NCI-H1436 (cell line): ENCODE data around the gene DTX4.

Source experiments
- DNase-seq: peaks from one replicate; lab custom pipeline; 2025; lab: John Stamatoyannopoulos, UW

DTX4 gene

DNA sequence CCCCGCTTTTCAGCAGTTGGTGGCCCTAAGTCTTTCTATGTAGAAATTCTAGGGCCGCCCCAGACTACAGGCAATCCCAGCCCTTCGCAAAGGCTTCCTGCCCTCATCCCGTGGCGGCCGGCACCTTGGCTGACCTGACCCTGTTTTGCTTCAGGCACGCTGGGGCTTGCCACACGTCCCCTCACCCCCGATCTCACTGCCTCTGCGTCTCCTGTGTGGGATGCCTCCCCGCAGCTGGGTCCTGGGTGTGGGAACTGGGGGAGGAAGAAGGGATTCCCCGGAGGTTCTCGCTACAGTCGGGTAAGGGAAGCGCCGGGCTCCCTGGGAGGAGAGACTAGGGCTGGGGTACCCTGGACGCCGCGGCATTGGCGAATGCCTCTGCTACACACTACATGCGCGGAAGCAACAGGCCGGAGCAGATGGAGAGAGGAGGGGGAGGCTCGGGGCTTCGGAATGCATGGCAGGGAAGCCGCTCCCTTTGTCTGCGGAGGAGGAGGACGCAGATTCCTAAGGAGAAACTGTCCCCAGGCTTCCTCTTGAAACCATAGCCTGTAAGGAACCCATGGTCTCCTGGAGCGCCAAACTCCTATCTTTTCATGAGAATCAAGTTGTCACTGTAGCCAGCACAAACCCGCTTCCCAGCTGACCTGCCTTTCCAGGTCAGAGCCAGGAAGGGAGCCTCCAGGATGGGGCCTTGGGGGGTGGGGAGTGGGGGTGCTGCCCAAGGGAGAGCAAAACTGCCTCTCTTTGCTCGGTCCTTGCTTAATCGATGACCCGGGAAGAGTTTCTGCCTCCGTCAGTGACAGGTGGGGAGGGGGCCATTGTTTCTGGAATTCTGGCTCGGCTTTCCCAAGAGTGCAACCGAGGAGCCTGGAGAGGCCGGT is 1.4 kb downstream of the DTX4 start:
- DNase-seq, result no peak

DNA sequence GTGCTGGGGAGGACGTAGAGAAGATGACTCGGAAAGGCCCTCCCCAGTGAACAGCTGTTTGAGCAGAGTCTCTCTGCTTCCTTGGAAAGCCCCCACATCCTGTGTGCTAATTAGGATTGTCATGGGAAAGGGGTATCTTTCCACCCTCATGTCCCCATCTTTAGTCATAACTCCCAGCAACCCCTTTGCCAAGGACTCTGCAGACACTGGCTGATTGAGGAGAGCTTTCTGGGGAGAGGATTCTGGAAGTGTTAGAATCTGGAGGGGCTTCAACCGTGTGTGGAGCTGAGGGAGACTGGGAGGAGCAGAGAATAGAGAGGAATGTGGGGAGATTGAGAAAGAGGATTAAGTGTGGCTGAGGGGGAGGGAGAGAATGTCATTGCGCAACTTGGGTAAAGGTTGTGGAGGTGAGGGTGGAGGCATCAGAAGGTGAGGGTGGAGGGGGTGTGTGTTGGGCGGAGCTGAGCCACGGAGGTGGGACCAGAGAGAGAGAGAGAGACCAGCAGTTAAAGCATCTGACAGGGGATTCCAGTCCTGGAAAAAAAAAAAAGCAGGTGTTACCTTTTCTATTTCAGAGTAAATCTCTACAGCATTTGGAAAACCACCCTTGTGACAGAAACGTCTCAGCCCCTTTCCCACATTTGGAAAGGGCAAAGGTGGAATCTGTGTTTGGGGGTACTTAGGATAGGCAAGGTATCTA is 2.2 kb downstream of the DTX4 start:
- no peak for DNase-seq

DNA sequence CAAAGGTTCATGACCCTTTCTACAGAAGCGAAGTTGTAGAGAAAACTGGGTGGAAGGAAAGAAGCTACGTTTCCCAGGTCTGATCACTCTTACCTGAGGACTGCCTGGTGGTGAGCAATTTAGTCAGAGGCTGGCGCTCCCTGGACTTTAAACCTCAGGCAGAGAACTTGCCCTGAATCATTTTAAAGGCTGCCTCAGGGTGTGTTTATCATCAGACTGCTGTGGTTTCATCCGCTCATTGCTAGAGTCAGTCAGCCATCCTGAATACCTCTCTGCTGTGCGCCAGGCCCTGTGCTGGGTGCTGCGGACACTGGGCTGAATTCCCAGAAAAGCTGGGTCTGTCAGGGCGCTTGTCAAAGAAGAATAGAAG is 2.7 kb downstream of the DTX4 start:
- no peak for DNase-seq

DNA sequence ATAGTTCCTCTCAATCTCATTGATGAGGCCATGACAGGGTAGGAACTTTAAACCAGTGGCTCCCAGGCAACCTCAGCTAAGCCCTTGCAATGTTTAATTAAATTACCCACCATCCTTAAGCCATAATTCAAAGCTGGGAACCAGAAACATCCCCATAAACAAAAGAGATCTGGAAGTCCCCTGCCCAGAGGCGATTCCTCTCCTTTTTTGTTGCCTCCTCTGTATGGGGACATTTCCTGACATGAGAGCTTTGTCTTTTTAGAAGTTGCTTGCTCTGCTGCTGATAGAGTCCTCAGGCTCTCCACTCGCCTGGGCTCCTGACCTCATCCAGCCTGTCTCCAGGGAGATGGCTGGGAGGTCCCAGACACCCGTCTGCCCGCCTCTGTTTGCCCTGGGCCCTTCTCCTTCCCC is 3.2 kb downstream of the DTX4 start:
- DNase-seq, result no peak

DNA sequence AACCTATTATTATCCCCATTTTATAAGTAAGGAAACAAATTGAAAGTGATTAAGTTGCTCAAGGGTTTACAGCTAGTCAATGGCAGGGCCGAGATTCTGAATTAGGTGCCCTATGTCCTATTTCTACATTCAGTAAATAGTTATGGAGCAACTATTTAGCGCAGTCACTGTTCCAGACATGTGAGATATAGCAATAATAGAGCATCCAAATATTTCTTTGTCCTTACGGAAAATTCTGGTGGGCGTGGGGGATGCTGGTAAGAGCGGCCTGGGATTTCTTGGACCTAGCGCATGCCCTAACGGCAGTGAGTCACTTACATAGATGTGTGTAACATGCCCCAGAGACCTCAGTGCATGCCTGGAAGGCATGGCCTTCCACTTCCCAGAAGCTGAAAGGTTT is 4.4 kb downstream of the DTX4 start:
- no peak for DNase-seq

DNA sequence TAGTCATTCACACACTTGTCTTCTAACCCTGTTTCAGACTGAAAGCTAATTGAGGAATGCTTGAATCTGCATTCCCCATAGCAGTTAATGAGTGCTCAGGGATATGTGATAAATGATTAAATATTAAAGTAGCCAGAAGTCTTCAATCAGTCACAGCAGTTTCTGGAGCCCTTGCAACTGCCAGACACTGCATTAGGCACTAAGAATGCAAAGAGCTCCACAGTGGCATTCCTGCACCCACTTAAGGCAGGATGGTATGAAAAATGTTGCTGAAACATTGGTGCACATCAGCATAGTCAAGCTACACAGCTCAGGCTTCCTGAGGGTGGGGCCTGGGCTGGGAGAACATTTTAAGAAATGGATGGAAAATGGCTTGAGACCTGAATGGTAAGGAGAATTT is 6.5 kb downstream of the DTX4 start:
- DNase-seq, result no peak

DNA sequence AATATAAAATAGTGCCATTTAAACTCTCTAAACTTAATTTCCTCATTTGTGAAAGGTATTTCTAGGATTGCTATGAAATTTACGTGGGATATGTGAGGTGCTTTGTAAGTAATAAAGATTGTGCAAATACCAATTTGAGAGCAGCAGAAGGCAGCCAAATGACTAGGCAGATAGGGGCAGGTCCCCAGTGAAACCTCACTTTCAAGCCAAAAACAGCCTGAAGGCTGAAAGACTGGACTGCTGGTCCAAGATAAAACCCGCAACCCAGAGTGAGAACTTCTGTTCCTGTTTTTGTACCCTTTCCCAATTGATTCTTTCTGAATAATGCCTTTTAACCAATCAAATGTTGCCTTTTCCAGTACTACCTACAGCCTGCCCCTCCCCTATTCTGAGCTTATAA is 7.2 kb downstream of the DTX4 start:
- DNase-seq, result no peak

DNA sequence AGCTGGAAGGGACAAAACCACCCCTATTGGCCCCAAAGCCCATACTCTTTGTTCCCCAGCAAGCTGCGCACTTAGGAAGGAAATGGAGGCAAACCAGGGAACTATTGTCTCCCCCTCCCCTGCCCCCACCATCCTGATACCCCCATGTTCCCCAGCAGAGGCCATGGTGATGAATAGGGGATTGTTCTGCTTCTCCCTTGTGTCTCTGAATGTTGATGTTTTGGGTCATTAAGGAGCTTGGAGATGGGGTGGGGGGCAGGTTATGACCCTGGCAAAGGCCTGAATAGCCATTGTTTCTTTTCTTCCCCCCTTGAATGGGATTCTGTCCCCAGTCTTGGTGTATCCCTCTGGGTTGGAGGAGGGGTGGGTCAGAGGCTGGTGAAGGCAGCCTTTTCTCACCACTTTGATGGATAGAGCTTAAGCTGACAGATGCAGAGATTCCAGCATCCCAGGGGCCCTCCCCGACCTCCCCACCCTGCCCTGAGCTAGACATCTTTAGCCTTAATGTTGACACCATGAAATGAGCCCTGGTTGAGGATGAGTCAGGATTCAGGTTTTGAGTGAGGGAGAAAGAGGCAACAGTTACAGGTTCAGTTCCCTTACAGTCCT is 8.3 kb downstream of the DTX4 start:
- no peak for DNase-seq

DNA sequence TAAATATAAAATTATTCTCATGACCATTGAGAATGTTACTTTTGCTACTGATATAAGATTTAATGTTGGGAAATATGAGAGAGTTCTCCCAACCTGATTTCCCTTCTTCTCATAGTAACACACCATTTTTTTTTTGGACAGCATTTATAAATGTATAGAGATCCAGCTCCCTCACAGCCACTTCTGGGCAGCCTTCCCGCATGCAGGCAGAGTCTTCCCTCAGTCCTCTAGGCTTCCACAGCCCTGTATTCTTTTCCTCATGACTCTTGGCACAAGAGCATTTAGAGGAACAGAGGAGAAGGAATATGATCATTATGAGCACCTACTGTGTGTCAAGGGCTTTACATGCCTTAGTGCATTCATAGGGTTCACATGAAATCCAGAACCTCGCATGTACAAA is 9.0 kb downstream of the DTX4 start:
- DNase-seq, result no peak

DNA sequence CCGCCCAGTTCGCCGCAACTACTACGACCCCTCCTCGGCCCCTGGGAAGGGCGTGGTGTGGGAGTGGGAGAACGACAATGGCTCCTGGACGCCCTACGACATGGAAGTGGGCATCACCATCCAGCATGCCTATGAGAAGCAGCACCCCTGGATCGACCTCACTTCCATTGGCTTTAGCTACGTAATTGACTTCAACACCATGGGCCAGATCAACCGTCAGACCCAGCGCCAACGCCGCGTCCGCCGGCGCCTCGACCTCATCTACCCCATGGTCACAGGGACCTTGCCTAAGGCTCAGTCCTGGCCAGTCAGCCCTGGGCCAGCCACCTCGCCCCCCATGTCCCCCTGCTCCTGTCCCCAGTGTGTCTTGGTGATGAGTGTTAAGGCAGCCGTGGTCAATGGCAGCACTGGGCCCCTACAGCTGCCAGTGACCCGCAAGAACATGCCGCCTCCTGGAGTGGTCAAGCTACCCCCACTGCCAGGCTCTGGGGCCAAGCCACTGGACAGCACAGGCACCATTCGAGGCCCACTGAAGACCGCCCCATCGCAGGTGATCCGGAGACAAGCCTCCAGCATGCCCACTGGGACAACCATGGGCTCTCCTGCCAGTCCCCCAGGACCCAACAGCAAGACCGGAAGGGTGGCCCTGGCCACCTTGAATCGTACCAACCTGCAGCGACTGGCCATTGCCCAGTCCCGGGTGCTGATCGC is 10.0 kb downstream of the DTX4 start:
- DNase-seq, result no peak

DNA sequence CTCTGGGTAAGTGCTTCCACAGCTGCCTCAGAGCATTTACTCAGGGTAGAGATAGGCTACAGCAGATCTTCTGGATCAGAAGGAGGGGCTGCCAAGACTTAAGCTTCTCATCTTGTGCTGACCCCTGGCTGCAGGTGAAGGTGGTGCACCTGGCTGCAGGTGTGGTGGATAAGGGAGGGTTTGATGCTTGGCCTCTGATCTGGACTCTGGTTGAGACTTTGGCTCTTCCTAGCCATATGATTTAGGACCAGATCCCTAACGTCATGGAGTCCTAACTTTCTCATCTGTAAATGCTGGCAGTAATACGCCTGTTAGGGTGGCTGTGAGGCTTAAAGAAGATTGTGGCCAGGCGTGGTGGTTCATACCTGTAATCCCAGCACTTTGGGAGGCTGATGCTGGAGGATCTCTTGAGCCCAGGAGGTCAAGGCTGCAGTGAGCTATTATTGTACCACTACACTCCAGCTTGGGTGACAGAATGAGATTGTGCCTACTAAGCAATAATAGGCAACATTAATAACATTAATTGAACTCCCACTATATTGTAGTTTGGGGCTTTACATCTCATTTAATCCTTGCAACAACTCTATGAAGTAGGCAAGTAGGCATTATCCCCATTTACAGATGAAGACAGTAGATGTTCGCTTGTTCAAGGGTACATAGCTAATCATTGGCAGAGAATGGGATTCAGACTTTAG is 10.7 kb downstream of the DTX4 start:
- DNase-seq, result no peak

DNA sequence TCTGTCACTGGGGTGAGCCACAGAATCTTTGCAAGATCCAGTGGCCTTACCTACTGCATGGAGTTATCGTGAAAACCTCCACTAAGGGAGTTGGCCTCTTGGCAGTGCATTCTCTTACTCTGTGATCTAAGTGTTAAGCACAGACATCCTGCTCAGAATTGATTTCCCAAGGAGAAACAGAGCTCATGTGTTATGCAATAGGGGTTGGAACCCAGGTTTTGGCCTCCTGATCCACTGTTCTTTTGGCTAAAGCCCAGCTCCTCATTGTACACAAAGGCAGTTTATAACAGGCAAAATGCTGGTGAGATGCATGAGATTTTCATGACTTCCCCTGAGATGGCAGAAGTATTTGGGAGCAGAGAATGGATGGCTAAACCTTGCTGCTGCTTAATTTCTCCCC is 11.8 kb downstream of the DTX4 start:
- no peak for DNase-seq

DNA sequence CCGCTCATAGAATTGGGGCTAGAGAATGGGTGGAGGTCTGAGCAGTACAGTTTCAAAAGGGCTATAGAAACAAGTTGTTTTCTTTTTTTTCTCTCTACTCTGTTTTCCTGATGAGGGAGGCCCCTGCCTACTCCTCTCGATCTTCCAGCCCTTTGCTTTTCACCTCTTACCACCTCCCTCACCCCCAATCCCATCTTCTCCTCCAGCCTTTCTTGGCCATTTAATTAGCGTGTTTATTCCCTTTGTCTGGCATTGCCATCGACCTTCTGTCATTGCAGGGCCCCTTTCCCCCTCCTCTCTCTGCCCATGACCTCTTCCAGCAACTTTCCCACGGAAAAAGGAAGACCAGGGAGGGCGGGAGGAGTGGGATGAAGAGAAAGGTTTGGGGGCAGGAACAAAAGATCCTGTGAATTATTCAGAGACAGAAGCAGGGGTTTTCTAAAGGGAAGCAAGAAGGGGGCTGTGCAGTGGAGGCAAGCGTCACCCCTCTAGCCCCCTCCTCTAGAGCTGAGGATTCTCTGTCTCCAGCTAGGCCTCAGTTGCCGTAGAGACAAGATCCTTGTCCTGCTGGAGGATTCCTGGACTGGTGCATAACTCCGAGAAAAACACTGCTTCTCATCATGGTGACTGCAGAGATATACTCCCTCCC is 12.9 kb downstream of the DTX4 start:
- no peak for DNase-seq

DNA sequence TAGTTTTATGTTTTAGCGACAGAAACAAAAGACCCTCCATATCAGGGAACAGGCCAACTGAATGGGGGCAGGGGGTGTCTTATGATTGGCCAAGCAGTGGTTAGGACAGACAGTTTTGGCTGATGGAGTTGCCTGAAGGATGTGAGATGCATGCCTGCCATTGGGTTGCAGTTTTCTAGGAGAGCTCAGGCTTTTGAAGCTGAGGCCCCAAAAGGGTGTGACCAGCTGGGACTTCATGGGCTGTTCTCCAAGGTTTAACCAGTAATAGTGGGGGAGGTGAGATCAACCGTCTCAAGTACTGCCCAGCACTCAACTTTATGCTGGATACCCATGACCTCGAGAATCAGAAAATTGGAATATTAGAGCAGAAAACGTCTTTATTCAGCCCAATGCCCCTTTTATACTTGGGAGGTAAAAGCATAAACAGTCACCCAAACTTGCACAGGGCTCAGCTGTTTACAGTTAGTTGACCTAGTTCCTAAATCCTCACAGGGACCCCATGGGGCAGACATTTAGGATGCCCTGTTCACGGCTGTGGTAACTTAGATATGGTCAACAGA is 13.5 kb downstream of the DTX4 start:
- DNase-seq, result no peak

DNA sequence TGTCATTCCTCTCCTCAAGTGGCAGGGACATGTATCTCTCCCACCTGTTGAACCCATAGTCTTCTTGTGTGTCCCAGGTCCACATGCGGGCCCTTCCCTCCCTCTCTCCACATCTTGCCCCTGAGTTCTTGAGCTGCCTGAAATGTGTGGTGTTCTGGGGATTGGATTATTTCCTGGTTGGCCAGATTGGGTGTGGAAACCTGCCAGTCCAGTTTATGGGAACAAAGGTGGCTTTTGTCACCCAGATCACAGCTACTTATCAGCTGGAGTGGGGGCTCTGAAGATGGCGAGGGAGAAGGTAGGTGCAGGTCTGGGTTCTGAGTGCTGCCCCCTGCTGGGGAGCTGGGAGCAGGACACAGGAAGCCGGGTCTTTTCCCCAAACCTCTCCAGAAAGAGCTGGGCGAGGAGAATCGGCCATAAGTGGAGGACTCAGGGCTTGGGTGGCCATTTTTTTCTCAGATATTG is 14.2 kb downstream of the DTX4 start:
- no peak for DNase-seq

DNA sequence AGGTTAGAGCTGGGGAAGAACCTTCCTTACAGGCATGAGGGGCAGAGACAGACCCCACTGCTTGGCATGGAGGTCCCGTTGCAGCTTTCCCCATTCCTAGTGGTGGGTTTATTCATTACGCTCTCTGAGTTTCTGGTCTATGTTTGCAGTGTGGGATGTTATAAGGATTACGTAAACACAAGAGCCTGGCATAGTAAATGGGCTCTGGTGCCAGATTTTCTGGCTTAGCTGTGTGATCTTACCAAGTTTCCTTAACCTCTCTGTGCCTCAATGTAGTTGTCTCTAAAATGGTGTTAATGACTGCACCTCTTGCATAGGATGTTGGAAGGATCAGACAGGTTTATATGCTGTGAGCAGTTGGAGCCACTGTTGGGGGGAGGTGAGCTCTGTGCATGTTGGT is 15.1 kb downstream of the DTX4 start:
- DNase-seq, result no peak

DNA sequence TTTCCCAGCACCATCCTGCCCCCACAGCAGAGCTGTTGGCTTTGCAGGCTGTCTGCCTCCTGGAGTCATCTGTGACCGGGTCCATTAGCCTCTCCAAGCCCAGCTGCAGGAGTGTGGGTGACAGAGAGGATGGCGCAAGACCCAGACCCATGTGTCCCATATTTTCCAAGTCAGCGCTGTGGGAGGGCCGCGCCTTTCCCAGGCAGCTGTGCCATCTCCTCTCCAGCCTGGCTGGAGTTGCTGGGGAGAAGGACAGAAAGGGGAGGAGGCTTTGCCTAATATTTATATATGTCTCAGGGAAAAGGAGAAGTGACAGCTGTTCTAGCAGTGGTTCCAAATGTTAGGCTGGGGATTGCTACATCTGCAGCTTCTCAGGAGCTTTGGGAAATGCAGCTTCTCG is 15.7 kb downstream of the DTX4 start:
- DNase-seq, result no peak

DNA sequence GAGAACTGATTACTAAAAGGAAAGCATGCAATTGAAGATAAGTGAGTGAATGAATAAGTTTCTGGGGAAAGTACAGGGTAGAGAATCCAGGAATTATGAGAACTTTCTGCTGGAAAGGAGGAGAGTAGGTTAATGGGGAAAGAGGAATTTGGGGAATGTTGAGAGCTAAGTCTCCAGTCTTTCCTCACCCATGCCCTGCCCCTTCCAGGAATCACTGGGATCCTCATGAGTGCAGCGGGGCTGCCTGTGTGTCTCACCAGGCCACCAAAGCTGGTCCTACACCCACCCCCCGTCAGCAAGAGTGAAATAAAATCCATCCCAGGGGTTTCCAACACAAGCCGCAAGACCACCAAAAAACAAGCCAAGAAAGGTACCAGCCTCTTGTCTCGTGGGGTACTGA is 17.0 kb downstream of the DTX4 start:
- DNase-seq, result no peak

DNA sequence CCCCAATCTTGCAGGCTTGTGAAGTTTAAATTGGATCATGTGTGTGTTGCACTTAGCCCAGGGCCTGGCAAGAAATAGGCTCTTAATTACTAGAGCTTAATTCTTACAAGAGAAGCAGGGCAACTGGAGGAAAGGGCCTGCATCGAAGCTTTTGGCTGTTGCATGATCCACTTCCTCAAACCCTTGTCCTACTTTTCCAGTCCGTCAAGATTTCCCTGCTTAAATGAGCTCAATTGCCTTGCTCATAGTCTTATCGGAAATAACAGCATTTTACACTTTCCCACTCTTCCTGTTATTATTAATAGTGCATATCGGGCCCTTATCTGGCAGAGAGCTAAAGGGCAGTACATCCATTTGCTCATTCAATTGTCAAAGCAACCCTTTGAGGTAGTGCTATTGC is 18.1 kb downstream of the DTX4 start:
- DNase-seq, result no peak

DNA sequence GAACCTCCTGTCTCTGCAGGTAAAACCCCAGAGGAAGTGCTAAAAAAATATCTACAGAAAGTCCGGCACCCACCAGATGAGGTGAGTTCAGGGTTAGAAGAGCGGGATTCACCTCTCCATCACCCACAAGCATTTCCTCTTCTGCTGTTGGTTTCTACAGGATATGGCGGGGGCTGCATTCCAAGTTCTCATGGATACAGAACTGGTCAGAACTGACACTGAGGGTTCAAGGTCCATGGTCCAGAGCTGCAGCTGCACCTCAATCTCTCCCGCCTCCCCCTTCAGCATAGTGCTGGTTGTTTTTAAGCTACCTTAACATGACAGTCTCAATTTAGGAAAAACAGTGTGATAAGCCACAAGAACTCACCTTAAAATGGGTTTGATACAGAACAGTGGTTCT is 19.2 kb downstream of the DTX4 start:
- DNase-seq, result no peak

DNA sequence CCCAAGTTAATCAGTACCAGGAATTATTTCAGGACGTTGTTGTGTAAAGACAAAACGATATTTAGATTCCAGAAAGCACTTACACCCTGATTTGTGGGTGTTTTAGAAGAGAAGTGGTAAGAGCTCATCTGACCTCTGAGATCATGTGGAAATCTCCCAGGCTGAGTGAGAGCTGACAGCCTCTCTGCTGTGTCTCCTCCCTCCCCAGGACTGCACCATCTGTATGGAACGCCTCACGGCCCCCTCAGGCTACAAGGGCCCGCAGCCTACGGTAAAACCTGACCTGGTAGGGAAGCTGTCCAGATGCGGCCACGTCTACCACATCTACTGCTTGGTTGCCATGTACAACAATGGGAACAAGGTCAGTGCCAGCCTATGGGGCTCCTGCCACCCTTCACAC is 20.0 kb downstream of the DTX4 start:
- DNase-seq, result no peak
